Activated CD4-positive, alpha-beta T cell treated with anti-CD3 and anti-CD28 coated beads, Interleukin-2, amount 50 U/mL, for 1 hour (primary cell): ENCODE data around the gene UGT3A2.

ENCODE experiments used
- DNase-seq: peaks from one replicate; pipeline ENCODE4 v3.0.0-alpha.2; 2020

The UGT3A2 gene

GRCh38 chr5:36001032-36001431 is 65.7 kb downstream of the UGT3A2 start:
- no peak for DNase-seq

- no peak for DNase-seq
These were observed 67.1 kb downstream of the UGT3A2 start for GRCh38 chr5:35999547-35999946.

- no peak for DNase-seq
These were observed 70.6 kb downstream of the UGT3A2 start for GRCh38 chr5:35996076-35996475.

- no peak for DNase-seq
These were observed 75.6 kb downstream of the UGT3A2 start, which contains the start of gene UGT3A1 for GRCh38 chr5:35990941-35991611. UGT3A1 (minus strand) TSS chr5:35991390; CDS start chr5:35991240, 150 bp downstream.

- DNase-seq = no peak
These were observed 76.2 kb downstream of the UGT3A2 start for GRCh38 chr5:35990520-35990919.

- DNase-seq = no peak
These were observed 78.2 kb downstream of the UGT3A2 start for GRCh38 chr5:35988529-35988928.

- no peak for DNase-seq
These were observed 78.9 kb downstream of the UGT3A2 start for GRCh38 chr5:35987776-35988175.
